HepG2 (cell line): ENCODE data around the gene SELL. TPM values are rescaled to one million over a fixed set of nuclear protein-coding genes. Genes with fewer than 3 reads are reported as not detected.
A peak's percentile ranks its signal among the peaks of the same experiment; 100 is the strongest.

Experiments
- ATRX ChIP-seq: sonication (generic); formaldehyde crosslinking; IDR thresholded peaks from 2 replicates; pipeline ENCODE4 v1.4.0; 2020; ENCODE audit warnings: missing genetic modification reagents, borderline replicate concordance
- JDP2 ChIP-seq: sonication (generic); formaldehyde crosslinking; IDR thresholded peaks from 2 replicates; pipeline ENCODE4 v1.8.1; 2022; ENCODE audit warnings: missing genetic modification reagents, borderline replicate concordance
- NFKB2 ChIP-seq: sonication (generic); formaldehyde crosslinking; IDR thresholded peaks from 2 replicates; pipeline ENCODE4 v1.4.0; 2020; ENCODE audit warnings: missing genetic modification reagents, borderline replicate concordance
- RXRB ChIP-seq: IDR thresholded peaks from 2 replicates; pipeline ENCODE4 v1.6.1; 2016; ENCODE audit warnings: borderline replicate concordance, missing genetic modification reagents, missing compliant biosample characterization
- TARDBP ChIP-seq: sonication (generic); formaldehyde crosslinking; IDR thresholded peaks from 2 replicates; pipeline ENCODE4 v1.8.0; 2022; ENCODE audit warnings: mild to moderate bottlenecking, missing genetic modification reagents
- TGIF2 ChIP-seq: IDR thresholded peaks from 2 replicates; pipeline ENCODE4 v1.6.1; 2016; ENCODE audit warnings: control low read depth, missing compliant biosample characterization
- XRCC5 ChIP-seq: fragments of 200-400 bp; formaldehyde crosslinking; optimal IDR thresholded peaks from 2 replicates; pipeline ENCODE3; 2017; ENCODE audit warnings: mild to moderate bottlenecking, low read length
- ZNF432 ChIP-seq: sonication (generic); formaldehyde crosslinking; IDR thresholded peaks from 2 replicates; pipeline ENCODE4 v1.5.0; 2020; ENCODE audit warnings: missing genetic modification reagents, mild to moderate bottlenecking, borderline replicate concordance
- ZNF577 ChIP-seq: sonication (generic); formaldehyde crosslinking; IDR thresholded peaks from 2 replicates; pipeline ENCODE4 v1.4.0; 2020; ENCODE audit warnings: mild to moderate bottlenecking, low read depth, missing genetic modification reagents, borderline replicate concordance
- ZNF619 ChIP-seq: sonication (generic); formaldehyde crosslinking; IDR thresholded peaks from 2 replicates; pipeline ENCODE4 v1.4.0; 2020; ENCODE audit warnings: mild to moderate bottlenecking, missing genetic modification reagents
- ZNF644 ChIP-seq: IDR thresholded peaks from 2 replicates; pipeline ENCODE4 v1.6.1; 2016; ENCODE audit warnings: low read depth
- ZNF83 ChIP-seq: sonication (generic); formaldehyde crosslinking; IDR thresholded peaks from 2 replicates; pipeline ENCODE4 v1.4.0; 2020; ENCODE audit warnings: missing genetic modification reagents, mild to moderate bottlenecking, borderline replicate concordance
- polyA plus RNA-seq, 8 experiments: library from polyadenylated mRNA; depleted of rRNA in 3 of 8; stranded (reverse) in 7 of 8; unstranded in 1 of 8; fragments of >200 nt; fragmentation: Illumina TruSeq in 4 of 8; extraction: Trizol in 4 of 8; gene quantifications; 2 replicates each; pipeline versions ENCODE4 v1.2.1 to v1.2.3, GENCODE V29; 2011 to 2016; ENCODE audit warnings: low read depth in 4 of 8, missing spikeins in 1 of 8, mixed read lengths in 1 of 8; ENCODE audit not compliant: insufficient read depth in 1 of 8
- total RNA-seq, 5 experiments: library from RNA; depleted of rRNA; stranded (reverse); fragments of >200 nt; fragmentation: Illumina TruSeq; extraction: Trizol; gene quantifications; 2 replicates each; pipeline ENCODE4 v1.2.3, GENCODE V29; 2016; ENCODE audit warnings: low read depth in 1 of 5
- TF ChIP-seq, protein P1 (sequence below): sonication (generic); formaldehyde crosslinking; IDR thresholded peaks from one replicate; pipeline ENCODE4 v1.5.1; 2020; ENCODE audit warnings: mild to moderate bottlenecking, missing genetic modification reagents; ENCODE audit errors: not compliant biosample characterization
- TF ChIP-seq, protein P2 (sequence below): sonication (generic); formaldehyde crosslinking; IDR thresholded peaks from 2 replicates; pipeline ENCODE4 v1.4.0; 2020; ENCODE audit warnings: missing genetic modification reagents
- TF ChIP-seq, protein P3 (sequence below): IDR thresholded peaks from 2 replicates; pipeline ENCODE4 v1.6.1; 2016; ENCODE audit warnings: missing biosample characterization, missing genetic modification reagents, low read depth
- TF ChIP-seq, protein P4 (sequence below): sonication (generic); formaldehyde crosslinking; IDR thresholded peaks from 2 replicates; pipeline ENCODE4 v1.9.0; 2021; ENCODE audit warnings: missing genetic modification reagents, borderline replicate concordance

The SELL gene
- total and polyA plus RNA-seq, 2 of the 13 experiments (the other 11 are each of a cell fraction or from before 2014, with no cell fraction given): 0.13 to 0.18 TPM

DNA sequence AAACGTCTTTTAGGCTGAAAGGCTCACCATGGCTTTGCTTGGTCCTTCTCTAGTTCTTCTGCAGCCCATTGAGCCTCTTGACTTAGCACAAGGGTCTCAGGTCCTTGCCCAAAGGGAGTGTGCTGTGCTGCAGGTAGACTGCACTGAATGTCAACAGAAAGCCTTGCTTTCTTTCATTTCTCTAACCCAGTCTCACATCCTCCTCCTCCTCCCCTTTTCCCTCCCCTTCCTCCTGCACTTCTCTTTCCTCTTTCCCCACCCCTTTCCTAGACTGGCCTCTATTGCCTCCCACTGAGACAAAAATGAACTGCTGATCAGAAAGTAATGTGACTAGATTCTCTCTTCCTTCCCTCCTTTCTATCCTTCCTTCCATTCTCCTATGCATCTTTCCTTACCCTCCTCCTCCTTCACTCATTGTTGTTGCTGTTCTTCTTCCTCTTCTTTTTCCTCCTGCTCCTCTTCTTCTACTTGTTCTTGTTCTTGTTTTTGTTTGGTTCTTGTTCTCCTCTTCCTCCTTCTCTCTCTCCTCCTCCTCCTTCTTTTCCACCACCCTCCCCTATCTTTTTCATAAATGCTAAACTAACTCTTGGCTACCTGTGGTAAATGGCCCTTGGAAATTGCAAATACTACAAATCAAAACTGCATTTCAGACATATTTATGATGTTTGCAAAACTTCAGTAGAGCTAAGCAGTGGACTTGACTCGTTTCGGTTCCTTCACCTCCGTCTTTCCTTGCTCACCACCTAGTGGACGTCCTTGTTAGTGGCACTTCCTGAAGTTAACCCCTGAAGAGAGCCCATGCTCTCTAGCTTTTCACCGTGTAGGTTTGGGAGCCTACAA is at the start of gene SELL (continued):
- TF ChIP-seq, protein P1, sequence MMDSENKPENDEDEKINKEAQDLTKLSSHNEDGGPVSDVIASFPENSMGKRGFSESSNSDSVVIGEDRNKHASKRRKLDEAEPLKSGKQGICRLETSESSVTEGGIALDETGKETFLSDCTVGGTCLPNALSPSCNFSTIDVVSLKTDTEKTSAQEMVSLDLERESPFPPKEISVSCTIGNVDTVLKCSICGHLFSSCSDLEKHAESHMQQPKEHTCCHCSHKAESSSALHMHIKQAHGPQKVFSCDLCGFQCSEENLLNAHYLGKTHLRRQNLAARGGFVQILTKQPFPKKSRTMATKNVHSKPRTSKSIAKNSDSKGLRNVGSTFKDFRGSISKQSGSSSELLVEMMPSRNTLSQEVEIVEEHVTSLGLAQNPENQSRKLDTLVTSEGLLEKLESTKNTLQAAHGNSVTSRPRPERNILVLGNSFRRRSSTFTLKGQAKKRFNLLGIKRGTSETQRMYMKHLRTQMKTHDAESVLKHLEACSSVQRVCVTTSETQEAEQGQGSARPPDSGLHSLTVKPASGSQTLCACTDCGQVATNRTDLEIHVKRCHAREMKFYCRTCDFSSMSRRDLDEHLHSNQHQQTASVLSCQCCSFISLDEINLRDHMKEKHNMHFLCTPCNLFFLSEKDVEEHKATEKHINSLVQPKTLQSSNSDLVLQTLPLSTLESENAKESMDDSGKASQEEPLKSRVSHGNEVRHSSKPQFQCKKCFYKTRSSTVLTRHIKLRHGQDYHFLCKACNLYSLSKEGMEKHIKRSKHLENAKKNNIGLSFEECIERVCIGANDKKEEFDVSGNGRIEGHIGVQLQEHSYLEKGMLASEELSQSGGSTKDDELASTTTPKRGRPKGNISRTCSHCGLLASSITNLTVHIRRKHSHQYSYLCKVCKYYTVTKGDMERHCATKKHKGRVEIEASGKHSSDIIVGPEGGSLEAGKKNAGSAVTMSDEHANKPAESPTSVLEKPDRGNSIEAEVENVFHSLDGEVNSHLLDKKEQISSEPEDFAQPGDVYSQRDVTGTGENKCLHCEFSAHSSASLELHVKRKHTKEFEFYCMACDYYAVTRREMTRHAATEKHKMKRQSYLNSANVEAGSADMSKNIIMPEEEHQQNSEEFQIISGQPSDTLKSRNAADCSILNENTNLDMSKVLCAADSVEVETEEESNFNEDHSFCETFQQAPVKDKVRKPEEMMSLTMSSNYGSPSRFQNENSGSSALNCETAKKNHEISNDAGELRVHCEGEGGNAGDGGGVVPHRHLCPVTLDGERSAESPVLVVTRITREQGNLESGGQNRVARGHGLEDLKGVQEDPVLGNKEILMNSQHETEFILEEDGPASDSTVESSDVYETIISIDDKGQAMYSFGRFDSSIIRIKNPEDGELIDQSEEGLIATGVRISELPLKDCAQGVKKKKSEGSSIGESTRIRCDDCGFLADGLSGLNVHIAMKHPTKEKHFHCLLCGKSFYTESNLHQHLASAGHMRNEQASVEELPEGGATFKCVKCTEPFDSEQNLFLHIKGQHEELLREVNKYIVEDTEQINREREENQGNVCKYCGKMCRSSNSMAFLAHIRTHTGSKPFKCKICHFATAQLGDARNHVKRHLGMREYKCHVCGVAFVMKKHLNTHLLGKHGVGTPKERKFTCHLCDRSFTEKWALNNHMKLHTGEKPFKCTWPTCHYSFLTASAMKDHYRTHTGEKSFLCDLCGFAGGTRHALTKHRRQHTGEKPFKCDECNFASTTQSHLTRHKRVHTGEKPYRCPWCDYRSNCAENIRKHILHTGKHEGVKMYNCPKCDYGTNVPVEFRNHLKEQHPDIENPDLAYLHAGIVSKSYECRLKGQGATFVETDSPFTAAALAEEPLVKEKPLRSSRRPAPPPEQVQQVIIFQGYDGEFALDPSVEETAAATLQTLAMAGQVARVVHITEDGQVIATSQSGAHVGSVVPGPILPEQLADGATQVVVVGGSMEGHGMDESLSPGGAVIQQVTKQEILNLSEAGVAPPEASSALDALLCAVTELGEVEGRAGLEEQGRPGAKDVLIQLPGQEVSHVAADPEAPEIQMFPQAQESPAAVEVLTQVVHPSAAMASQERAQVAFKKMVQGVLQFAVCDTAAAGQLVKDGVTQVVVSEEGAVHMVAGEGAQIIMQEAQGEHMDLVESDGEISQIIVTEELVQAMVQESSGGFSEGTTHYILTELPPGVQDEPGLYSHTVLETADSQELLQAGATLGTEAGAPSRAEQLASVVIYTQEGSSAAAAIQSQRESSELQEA: no peak
- TF ChIP-seq TGIF2 (CRISPR knock-in tag) (no peak), ZNF619 (CRISPR knock-in tag) (no peak), XRCC5 (no peak), RXRB (CRISPR knock-in tag) (peak; percentile 5; the same call in 1 of the 2 replicates), ZNF432 (no peak), ATRX (CRISPR knock-in tag) (no peak), TARDBP (CRISPR knock-in tag) (peak; percentile 36; the same call in 1 of the 2 replicates), ZNF644 (CRISPR knock-in tag) (no peak), ZNF577 (no peak), JDP2 (CRISPR knock-in tag) (no peak), ZNF83 (CRISPR knock-in tag) (no peak), NFKB2 (no peak)
- TF ChIP-seq, protein P2, sequence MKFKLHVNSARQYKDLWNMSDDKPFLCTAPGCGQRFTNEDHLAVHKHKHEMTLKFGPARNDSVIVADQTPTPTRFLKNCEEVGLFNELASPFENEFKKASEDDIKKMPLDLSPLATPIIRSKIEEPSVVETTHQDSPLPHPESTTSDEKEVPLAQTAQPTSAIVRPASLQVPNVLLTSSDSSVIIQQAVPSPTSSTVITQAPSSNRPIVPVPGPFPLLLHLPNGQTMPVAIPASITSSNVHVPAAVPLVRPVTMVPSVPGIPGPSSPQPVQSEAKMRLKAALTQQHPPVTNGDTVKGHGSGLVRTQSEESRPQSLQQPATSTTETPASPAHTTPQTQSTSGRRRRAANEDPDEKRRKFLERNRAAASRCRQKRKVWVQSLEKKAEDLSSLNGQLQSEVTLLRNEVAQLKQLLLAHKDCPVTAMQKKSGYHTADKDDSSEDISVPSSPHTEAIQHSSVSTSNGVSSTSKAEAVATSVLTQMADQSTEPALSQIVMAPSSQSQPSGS (CRISPR knock-in tag): no peak
- TF ChIP-seq, protein P3, sequence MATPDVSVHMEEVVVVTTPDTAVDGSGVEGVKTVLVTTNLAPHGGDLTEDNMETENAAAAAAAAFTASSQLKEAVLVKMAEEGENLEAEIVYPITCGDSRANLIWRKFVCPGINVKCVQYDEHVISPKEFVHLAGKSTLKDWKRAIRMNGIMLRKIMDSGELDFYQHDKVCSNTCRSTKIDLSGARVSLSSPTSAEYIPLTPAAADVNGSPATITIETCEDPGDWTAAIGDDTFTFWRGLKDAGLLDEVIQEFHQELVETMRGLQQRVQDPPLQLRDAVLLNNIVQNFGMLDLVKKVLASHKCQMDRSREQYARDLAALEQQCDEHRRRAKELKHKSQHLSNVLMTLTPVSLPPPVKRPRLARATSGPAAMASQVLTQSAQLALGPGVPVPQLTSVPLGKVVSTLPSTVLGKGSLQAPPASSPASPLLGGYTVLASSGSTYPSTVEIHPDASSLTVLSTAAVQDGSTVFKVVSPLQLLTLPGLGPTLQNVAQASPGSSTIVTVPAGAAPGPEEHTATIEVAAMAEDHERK (CRISPR knock-in tag): no peak
- TF ChIP-seq, protein P4, sequence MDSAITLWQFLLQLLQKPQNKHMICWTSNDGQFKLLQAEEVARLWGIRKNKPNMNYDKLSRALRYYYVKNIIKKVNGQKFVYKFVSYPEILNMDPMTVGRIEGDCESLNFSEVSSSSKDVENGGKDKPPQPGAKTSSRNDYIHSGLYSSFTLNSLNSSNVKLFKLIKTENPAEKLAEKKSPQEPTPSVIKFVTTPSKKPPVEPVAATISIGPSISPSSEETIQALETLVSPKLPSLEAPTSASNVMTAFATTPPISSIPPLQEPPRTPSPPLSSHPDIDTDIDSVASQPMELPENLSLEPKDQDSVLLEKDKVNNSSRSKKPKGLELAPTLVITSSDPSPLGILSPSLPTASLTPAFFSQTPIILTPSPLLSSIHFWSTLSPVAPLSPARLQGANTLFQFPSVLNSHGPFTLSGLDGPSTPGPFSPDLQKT (CRISPR knock-in tag): no peak
